ENCODE measurements around the gene CCDC50.
A peak's percentile ranks its signal among the peaks of the same experiment; 100 is the strongest.

CCDC50 gene

DNA sequence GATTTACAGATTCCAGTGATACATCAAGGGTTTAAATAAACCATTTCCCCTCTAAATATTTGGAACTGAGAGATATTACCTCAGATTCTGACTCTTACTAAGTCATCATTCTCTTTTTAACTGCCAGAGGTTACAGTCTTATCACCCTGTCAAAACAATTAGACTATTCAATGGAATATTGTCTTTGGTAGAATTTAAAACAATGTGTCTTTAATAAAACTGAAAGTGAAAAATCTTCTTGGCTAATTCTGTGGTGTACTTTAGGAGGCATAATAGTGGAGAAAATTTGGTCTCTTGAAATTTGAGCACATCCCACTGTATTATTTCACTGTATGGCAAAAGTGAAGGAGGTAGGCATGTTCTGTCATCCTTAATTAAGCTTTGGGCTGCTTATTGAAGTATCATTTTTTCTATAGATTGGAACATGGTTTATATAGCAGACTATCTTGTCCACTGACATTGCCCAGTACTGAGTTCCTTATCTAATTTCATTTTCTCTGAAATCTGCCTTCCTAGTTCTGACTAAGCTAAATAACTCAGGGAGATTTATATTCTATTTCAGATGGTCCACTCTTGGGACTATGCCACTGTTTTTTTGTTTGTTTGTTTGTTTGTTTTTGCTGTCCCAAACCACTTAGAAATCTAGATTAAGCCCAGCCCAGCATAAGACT, 49.1 kb downstream of the CCDC50 start:
- Histone ChIP-seq H2AFZ (ENCODE audit: low read depth) (no peak overlapping the region), H3K36me3 (ENCODE audit: insufficient read depth) (peaks cover 6% of the 10 kb centered on the region; the same call in 1 of the 2 replicates), H4K20me1 (ENCODE audit: insufficient read depth) (no peaks in the 10 kb centered on the region), H3K4me1 (ENCODE audit: low read depth, poor library complexity, severe bottlenecking) (peaks cover 24% of the 10 kb centered on the region), H3K27ac (no peak overlapping the region), H3K79me2 (ENCODE audit: insufficient read depth, low read depth) (no peaks in the 10 kb centered on the region), H3K9ac (no peak overlapping the region), H3K4me2 (peak overlapping the region; percentile 35; the same call in 1 of the 2 replicates), H3K4me3 (IDR thresholded peaks at IDR 0.05; ENCODE audit: insufficient read depth, low read depth, low read length) (no peak overlapping the region), H3K27me3 (ENCODE audit: insufficient read depth, low read depth) (no peaks in the 10 kb centered on the region)
- TF ChIP-seq, protein P1, sequence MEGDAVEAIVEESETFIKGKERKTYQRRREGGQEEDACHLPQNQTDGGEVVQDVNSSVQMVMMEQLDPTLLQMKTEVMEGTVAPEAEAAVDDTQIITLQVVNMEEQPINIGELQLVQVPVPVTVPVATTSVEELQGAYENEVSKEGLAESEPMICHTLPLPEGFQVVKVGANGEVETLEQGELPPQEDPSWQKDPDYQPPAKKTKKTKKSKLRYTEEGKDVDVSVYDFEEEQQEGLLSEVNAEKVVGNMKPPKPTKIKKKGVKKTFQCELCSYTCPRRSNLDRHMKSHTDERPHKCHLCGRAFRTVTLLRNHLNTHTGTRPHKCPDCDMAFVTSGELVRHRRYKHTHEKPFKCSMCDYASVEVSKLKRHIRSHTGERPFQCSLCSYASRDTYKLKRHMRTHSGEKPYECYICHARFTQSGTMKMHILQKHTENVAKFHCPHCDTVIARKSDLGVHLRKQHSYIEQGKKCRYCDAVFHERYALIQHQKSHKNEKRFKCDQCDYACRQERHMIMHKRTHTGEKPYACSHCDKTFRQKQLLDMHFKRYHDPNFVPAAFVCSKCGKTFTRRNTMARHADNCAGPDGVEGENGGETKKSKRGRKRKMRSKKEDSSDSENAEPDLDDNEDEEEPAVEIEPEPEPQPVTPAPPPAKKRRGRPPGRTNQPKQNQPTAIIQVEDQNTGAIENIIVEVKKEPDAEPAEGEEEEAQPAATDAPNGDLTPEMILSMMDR (conservative IDR thresholded peaks at IDR 0.05; ENCODE audit: low read depth, low read length): no peak

DNA sequence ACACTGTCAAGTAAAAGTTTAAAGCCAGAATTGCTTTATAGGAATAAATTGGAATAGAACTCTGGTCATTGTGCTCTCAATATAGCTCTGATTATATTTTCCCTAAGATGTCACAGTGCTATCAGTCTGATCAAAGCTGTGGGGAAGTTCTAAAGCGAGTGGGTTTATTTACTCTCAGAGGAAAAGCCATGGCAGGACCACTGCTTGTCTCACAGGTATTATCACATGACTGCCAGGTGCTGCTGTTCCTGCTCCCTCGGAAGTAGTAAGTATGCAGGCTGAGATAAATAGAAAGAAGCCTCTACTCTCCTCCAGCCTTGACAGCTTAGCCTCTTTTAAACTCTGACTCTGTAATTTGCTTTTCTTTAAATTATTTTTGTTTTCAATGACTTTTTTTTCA, 50.3 kb downstream of the CCDC50 start:
- TF ChIP-seq, protein P1 (conservative IDR thresholded peaks at IDR 0.05; ENCODE audit: low read depth, low read length): no peak
- H4K20me1 ChIP-seq (ENCODE audit: insufficient read depth): no peaks in the 10 kb centered on the region
- no peak overlapping the region for H3K4me3 ChIP-seq (IDR thresholded peaks at IDR 0.05; ENCODE audit: insufficient read depth, low read depth, low read length)
- H3K36me3 ChIP-seq (ENCODE audit: insufficient read depth): peaks cover 6% of the 10 kb centered on the region; the same call in 1 of the 2 replicates
- H2AFZ ChIP-seq (ENCODE audit: low read depth): no peak overlapping the region
- H3K9ac ChIP-seq: no peak overlapping the region
- no peak overlapping the region for H3K4me2 ChIP-seq
- H3K79me2 ChIP-seq (ENCODE audit: insufficient read depth, low read depth): no peaks in the 10 kb centered on the region
- H3K27me3 ChIP-seq (ENCODE audit: insufficient read depth, low read depth): no peaks in the 10 kb centered on the region
- peaks cover 24% of the 10 kb centered on the region for H3K4me1 ChIP-seq (ENCODE audit: low read depth, poor library complexity, severe bottlenecking)
- H3K27ac ChIP-seq: no peak overlapping the region

DNA sequence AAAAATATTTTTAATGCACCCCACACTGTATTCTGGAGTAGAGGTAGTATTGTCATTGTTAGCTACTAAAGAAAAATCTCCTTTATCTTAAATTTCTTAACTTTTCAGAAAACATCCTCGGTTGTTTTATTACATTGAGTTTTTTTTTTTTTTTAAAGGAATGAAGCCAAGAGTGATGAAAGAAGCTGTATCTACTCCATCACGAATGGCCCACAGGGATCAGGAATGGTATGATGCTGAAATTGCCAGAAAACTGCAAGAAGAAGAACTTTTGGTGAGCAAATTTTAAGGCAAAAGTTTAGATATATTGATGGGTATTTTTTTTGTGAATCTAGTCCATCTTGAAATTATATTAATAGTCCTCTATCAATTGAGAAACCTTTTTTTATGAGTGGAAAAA, 50.8 kb downstream of the CCDC50 start:
- no peak overlapping the region for H3K27ac ChIP-seq
- H3K79me2 ChIP-seq (ENCODE audit: insufficient read depth, low read depth): no peaks in the 10 kb centered on the region
- H3K4me3 ChIP-seq (IDR thresholded peaks at IDR 0.05; ENCODE audit: insufficient read depth, low read depth, low read length): no peak overlapping the region
- H3K4me2 ChIP-seq: no peak overlapping the region
- H2AFZ ChIP-seq (ENCODE audit: low read depth): no peak overlapping the region
- H3K27me3 ChIP-seq (ENCODE audit: insufficient read depth, low read depth): no peaks in the 10 kb centered on the region
- TF ChIP-seq, protein P1 (conservative IDR thresholded peaks at IDR 0.05; ENCODE audit: low read depth, low read length): no peak
- no peaks in the 10 kb centered on the region for H4K20me1 ChIP-seq (ENCODE audit: insufficient read depth)
- peaks cover 6% of the 10 kb centered on the region; the same call in 1 of the 2 replicates for H3K36me3 ChIP-seq (ENCODE audit: insufficient read depth)
- H3K9ac ChIP-seq: no peak overlapping the region
- H3K4me1 ChIP-seq (ENCODE audit: low read depth, poor library complexity, severe bottlenecking): peaks cover 24% of the 10 kb centered on the region

DNA sequence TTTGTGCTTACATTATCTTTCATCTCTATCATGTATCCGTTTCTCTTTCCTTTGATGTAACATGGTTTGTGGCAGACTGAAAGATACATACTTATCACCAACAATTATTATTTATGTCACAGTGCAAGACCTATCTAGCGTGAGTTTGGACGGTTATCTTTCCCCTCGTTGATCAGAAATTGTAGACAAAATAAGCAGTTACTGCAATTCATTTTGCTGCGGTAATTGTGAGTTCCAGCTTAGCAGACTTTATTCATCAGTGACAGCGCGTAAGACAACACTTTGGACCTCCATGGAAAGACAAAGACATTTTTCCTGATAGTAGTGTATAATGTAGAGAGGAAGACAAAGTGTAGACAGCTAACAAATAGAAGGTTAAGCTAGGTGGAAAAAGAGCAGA, 52.1 kb downstream of the CCDC50 start:
- no peak overlapping the region for H2AFZ ChIP-seq (ENCODE audit: low read depth)
- H3K27me3 ChIP-seq (ENCODE audit: insufficient read depth, low read depth): no peaks in the 10 kb centered on the region
- H3K4me2 ChIP-seq: no peak overlapping the region
- H3K79me2 ChIP-seq (ENCODE audit: insufficient read depth, low read depth): no peaks in the 10 kb centered on the region
- no peaks in the 10 kb centered on the region for H4K20me1 ChIP-seq (ENCODE audit: insufficient read depth)
- peaks cover 6% of the 10 kb centered on the region; the same call in 1 of the 2 replicates for H3K36me3 ChIP-seq (ENCODE audit: insufficient read depth)
- no peak overlapping the region for H3K9ac ChIP-seq
- H3K4me3 ChIP-seq (IDR thresholded peaks at IDR 0.05; ENCODE audit: insufficient read depth, low read depth, low read length): no peak overlapping the region
- no peak overlapping the region for H3K27ac ChIP-seq
- peaks cover 24% of the 10 kb centered on the region for H3K4me1 ChIP-seq (ENCODE audit: low read depth, poor library complexity, severe bottlenecking)
- TF ChIP-seq, protein P1 (conservative IDR thresholded peaks at IDR 0.05; ENCODE audit: low read depth, low read length): no peak
